ENCODE data around the gene ZNF467. TPM values are rescaled to one million over a fixed set of nuclear protein-coding genes. Genes with fewer than 3 reads are reported as not detected.

ZNF467 gene
- total RNA-seq, 1 experiment from 2014 or later, result 11.3 TPM

DNA sequence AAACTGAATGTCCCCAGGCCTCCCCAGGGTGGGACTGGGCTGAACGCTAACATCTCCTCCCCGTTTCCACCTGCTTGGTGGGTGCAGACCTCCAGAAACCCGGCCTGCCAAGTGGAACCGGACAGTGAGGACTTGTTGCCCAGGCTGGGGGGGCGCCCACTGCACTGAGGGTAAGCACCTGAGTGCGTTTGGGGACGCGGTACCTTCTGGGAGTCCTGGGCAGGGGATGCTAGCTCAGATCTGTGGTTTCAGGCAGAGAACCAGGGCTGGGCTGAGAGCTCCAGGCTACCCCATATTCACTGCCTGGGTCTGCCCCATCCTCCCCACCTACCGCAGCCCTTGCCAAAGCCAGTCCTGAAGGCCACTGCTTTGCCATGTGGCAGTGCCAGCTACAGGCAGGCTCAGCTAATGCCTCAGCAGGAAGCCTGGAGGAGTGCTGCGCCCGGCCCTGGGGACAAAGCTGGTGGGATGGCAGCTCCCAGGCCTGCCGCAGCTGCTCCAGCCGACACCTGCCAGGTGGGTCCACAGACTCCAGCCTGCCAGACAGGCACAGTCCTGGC is 3.5 kb upstream of the ZNF467 start:
- Histone ChIP-seq H3K9me2 (ENCODE audit: insufficient read depth) (no peaks in the 10 kb centered on the region), H3K9ac (ENCODE audit: low read length) (no peak overlapping the region), H3K79me2 (ENCODE audit: insufficient read depth, low read length) (no peaks in the 10 kb centered on the region), H3K27me3 (ENCODE audit: insufficient read depth, low read length) (no peaks in the 10 kb centered on the region), H3K4me2 (ENCODE audit: low read length) (no peak overlapping the region), H3K4me3 (replicated peaks in 1 of 2; ENCODE audit: low read depth in 1 of 2, low read length in 2 of 2) (no peak overlapping the region), H3K36me3 (ENCODE audit: control insufficient read depth in 1 of 2, insufficient read depth in 2 of 2, low read length in 2 of 2) (no peaks in the 10 kb centered on the region), H3K27ac (ENCODE audit: low read depth, low read length) (no peak overlapping the region), H3K4me1 (ENCODE audit: control insufficient read depth in 1 of 2, insufficient read depth in 2 of 2, low read length in 2 of 2) (peaks cover 4 to 12% of the 10 kb centered on the region in 2 experiments), H4K20me1 (ENCODE audit: insufficient read depth) (no peaks in the 10 kb centered on the region), H3K9me3 (ENCODE audit: control insufficient read depth in 1 of 2, insufficient read depth in 1 of 2, low read depth in 1 of 2, low read length in 2 of 2) (no peaks in the 10 kb centered on the region), H2AFZ (ENCODE audit: low read depth, low read length, poor library complexity, severe bottlenecking) (no peak overlapping the region)
- TF ChIP-seq MAX (IDR thresholded peaks at IDR 0.05) (no peak), ATF3 (IDR thresholded peaks at IDR 0.05) (no peak), SIN3A (IDR thresholded peaks at IDR 0.05; ENCODE audit: low read depth) (no peak), YY1 (IDR thresholded peaks at IDR 0.05; ENCODE audit: extremely low read depth, insufficient replicate concordance, low read depth, low read length) (no peak), SRF (IDR thresholded peaks at IDR 0.05; ENCODE audit: low read depth) (no peak), ZFX (IDR thresholded peaks at IDR 0.05) (no peak), EGR1 (IDR thresholded peaks at IDR 0.05; ENCODE audit: low read depth) (no peak), TCF7L2 (IDR thresholded peaks at IDR 0.05; ENCODE audit: borderline replicate concordance, extremely low read depth, insufficient read depth, insufficient read length) (no peak), ELF1 (IDR thresholded peaks at IDR 0.05; ENCODE audit: borderline replicate concordance, low read depth) (no peak), FOSL1 (IDR thresholded peaks at IDR 0.05; ENCODE audit: low read depth) (no peak), SP1 (IDR thresholded peaks at IDR 0.05; ENCODE audit: low read depth) (no peak), POLR2AphosphoS5 (IDR thresholded peaks at IDR 0.05; ENCODE audit: low read depth, low read length) (no peak), POLR2A (IDR thresholded peaks at IDR 0.05; ENCODE audit: borderline replicate concordance, extremely low read depth, insufficient read depth, insufficient read length) (no peak), ZBTB33 (IDR thresholded peaks at IDR 0.05; ENCODE audit: extremely low read depth, insufficient replicate concordance, low read length) (no peak), JUND (IDR thresholded peaks at IDR 0.05) (no peak), ZNF274 (IDR thresholded peaks at IDR 0.05; ENCODE audit: low read depth, low read length) (no peak), RAD21 (IDR thresholded peaks at IDR 0.05; ENCODE audit: low read depth) (no peak), CEBPB (IDR thresholded peaks at IDR 0.05; ENCODE audit: low read depth) (no peak)
- TF ChIP-seq, protein P1, sequence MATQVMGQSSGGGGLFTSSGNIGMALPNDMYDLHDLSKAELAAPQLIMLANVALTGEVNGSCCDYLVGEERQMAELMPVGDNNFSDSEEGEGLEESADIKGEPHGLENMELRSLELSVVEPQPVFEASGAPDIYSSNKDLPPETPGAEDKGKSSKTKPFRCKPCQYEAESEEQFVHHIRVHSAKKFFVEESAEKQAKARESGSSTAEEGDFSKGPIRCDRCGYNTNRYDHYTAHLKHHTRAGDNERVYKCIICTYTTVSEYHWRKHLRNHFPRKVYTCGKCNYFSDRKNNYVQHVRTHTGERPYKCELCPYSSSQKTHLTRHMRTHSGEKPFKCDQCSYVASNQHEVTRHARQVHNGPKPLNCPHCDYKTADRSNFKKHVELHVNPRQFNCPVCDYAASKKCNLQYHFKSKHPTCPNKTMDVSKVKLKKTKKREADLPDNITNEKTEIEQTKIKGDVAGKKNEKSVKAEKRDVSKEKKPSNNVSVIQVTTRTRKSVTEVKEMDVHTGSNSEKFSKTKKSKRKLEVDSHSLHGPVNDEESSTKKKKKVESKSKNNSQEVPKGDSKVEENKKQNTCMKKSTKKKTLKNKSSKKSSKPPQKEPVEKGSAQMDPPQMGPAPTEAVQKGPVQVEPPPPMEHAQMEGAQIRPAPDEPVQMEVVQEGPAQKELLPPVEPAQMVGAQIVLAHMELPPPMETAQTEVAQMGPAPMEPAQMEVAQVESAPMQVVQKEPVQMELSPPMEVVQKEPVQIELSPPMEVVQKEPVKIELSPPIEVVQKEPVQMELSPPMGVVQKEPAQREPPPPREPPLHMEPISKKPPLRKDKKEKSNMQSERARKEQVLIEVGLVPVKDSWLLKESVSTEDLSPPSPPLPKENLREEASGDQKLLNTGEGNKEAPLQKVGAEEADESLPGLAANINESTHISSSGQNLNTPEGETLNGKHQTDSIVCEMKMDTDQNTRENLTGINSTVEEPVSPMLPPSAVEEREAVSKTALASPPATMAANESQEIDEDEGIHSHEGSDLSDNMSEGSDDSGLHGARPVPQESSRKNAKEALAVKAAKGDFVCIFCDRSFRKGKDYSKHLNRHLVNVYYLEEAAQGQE (IDR thresholded peaks at IDR 0.05; ENCODE audit: low read depth), result no peak
- intact Hi-C loops (cut with micrococcal nuclease), result no loop called here
- ChIA-PET RAD21 (ENCODE audit: low non-redundant PET in 1 of 2, low total read pairs in 2 of 2, uncharacterized antibody in 2 of 2, unreplicated experiment in 2 of 2) (no interaction called here), CTCF (no interaction called here), POLR2A (no interaction called here)
- ATAC-seq, result no peak
- BruUV-seq (replicated peaks), result no TSS peak
- no peak for DNase-seq (ENCODE audit: low read depth, low spot score)

All from HCT116 (cell line).